Measurements from ENCODE around the gene CHRM2.

CHRM2 gene

DNA sequence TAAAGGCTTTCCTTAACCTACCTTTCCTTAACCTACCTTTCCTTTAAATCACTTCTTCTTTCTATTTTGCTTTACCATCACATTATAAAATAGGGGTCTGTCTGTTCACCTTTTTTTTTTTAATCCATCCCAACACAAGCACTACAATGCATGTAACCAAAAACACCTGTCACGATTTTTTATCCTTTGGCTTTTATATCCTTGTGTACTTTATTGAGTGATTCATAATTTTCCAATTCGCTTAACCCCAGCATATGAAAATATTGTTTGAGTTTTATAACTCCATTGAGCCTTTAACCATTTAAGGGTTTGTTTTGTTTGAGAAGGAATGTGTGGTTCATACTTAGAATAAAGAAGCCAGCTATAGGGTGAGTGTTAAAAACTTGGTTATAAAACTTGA lies 132.2 kb downstream of the CHRM2 start:
- TF ChIP-seq, protein P1, sequence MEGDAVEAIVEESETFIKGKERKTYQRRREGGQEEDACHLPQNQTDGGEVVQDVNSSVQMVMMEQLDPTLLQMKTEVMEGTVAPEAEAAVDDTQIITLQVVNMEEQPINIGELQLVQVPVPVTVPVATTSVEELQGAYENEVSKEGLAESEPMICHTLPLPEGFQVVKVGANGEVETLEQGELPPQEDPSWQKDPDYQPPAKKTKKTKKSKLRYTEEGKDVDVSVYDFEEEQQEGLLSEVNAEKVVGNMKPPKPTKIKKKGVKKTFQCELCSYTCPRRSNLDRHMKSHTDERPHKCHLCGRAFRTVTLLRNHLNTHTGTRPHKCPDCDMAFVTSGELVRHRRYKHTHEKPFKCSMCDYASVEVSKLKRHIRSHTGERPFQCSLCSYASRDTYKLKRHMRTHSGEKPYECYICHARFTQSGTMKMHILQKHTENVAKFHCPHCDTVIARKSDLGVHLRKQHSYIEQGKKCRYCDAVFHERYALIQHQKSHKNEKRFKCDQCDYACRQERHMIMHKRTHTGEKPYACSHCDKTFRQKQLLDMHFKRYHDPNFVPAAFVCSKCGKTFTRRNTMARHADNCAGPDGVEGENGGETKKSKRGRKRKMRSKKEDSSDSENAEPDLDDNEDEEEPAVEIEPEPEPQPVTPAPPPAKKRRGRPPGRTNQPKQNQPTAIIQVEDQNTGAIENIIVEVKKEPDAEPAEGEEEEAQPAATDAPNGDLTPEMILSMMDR (IDR thresholded peaks at IDR 0.05; ENCODE audit: insufficient read depth, low read depth, low read length, missing control alignments): no peak
- DNase-seq (ENCODE audit: low read depth): no peak
- no peak overlapping the region for H3K4me3 ChIP-seq (ENCODE audit: low read length)

DNA sequence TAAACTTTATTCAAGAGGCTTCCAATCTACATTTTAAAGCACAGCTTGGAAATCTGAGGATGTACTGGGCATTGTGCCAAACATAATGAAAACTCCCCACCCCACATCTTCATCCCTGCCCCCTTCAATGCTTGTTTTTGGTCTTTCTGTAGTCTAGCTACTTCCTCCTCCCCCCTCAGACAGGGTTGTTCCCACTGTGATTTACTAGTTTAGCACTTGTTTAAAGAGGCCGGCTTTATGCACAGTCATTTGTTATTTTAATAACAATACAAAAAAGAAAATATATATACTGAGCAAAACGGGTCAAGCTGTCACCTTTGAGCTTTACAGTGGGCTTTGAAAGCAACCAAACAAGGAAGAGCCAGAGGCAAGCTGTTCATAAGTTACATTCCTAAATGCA lies 132.6 kb downstream of the CHRM2 start:
- TF ChIP-seq, protein P1 (IDR thresholded peaks at IDR 0.05; ENCODE audit: insufficient read depth, low read depth, low read length, missing control alignments): no peak
- DNase-seq (ENCODE audit: low read depth): no peak

DNA sequence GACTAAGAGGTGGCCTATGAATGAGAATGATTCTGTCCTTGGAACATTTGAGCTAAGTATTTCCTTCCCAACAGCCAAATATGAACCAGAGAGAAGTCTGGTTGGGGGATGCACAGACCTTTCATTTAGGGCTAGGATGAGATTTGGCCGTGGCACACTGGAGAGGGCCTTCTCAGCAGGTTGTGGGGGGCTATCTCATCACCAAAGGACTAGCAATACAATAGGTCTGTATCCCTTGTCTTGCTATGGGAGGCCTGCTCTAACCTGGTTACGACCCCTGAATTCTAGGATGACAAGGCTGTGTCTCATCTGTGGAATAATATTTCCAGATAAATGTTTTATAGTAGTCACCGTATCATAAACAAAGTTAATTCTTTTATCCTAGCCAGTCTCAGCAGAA lies 133.0 kb downstream of the CHRM2 start:
- DNase-seq (ENCODE audit: low read depth): no peak
- TF ChIP-seq, protein P1 (IDR thresholded peaks at IDR 0.05; ENCODE audit: insufficient read depth, low read depth, low read length, missing control alignments): no peak
- H3K4me3 ChIP-seq (ENCODE audit: low read length): no peak overlapping the region

More for the DNA sequence above, 132.6 kb downstream of the CHRM2 start:
- H3K4me3 ChIP-seq (ENCODE audit: low read length): no peak overlapping the region

DNA sequence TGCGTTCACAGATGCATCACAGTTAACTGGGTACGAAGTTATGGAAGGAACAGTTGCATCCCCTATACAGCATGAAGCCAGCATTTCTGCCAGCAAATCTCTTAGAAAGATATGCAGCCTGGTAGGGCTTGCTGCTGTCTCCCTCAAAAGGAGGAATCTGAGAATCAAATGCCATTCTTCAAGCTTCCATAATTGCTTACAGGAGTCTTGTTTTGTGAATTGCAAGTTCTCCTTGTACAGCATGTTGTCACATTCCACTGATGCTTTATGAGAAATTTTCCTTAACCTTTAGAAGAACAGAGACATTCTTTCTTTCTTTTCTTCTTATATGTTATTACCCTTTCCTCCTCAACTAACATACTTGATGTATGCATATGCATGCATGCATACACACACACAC lies 134.6 kb downstream of the CHRM2 start:
- TF ChIP-seq, protein P1 (IDR thresholded peaks at IDR 0.05; ENCODE audit: insufficient read depth, low read depth, low read length, missing control alignments): no peak
- no peak for DNase-seq (ENCODE audit: low read depth)
- no peak overlapping the region for H3K4me3 ChIP-seq (ENCODE audit: low read length)

DNA sequence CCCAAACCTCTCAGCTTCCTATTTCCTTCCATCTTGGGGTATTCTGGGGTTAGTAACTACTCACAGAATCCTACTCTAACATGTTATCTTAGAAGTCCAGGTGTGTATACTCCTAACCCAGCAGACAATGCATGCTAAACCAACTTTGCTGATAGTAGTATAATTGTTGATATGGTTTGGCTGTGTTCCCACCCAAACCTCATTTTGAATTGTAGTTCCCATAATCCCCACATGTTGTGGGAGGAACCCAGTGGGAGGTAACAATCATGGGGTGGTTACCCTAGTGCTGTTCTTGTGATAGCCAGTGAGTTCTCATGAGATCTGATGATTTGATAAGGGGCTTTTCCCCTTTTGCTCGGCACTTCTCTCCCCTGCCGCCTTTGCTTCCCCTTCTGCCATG lies 135.1 kb downstream of the CHRM2 start:
- DNase-seq (ENCODE audit: low read depth): no peak
- no peak overlapping the region for H3K4me3 ChIP-seq (ENCODE audit: low read length)
- TF ChIP-seq, protein P1 (IDR thresholded peaks at IDR 0.05; ENCODE audit: insufficient read depth, low read depth, low read length, missing control alignments): no peak

DNA sequence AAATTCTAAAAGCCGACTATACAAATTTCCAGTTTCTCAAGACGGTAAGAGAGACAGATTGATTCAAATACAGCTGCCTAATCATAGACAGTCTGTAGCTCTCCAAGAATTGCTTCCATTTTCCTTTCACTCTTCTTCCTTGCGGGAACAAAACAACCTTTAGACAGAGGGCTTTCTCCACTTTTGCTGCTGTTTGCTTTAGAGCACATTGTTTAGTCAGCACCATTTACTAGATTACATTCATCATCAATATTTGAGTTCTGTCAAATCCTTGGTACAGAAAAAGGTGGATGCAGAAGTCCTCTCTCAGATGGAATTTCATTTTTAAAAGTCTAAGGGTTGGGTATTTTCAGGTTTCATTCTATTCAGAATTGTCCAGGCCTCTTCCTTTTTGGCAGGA lies 137.4 kb downstream of the CHRM2 start:
- TF ChIP-seq, protein P1 (IDR thresholded peaks at IDR 0.05; ENCODE audit: insufficient read depth, low read depth, low read length, missing control alignments): no peak
- no peak overlapping the region for H3K4me3 ChIP-seq (ENCODE audit: low read length)
- no peak for DNase-seq (ENCODE audit: low read depth)

DNA sequence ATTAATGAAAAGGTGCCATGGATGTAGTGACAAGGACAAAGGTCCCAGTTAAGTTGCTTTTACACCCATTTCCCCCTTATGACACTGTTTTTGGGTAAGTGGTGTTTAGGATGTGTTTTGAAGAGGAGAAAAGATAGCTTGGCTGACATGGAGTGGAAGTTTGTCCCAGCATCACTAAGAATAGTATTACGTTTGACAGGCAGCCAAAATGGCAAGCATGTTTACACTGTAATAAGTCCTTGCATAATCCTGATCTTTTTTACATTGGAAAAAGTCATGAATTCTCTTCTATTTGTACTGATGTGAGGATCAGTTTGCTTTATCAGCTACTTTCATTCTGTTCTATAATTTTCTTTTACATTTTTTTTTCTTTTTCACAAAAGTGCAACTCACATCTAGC lies 137.8 kb downstream of the CHRM2 start:
- H3K4me3 ChIP-seq (ENCODE audit: low read length): no peak overlapping the region
- DNase-seq (ENCODE audit: low read depth): no peak
- TF ChIP-seq, protein P1 (IDR thresholded peaks at IDR 0.05; ENCODE audit: insufficient read depth, low read depth, low read length, missing control alignments): no peak

Measured in epithelial cell of esophagus (primary cell).